ENCODE data around the gene FNDC8. TPM values are rescaled to one million over a fixed set of nuclear protein-coding genes. Genes with fewer than 3 reads are reported as not detected.

FNDC8 gene
- total and polyA plus RNA-seq, 2 experiments from 2014 or later: not detected

GRCh38 chr17:35167046-35167445 is 45.6 kb downstream of the FNDC8 start:
- Histone ChIP-seq H3K4me3 (no peak overlapping the region), H3K9me2 (replicated peaks; ENCODE audit: insufficient read depth) (no peaks in the 10 kb centered on the region), H4K20me1 (ENCODE audit: insufficient read depth, poor library complexity, severe bottlenecking) (no peaks in the 10 kb centered on the region), H3K36me3 (replicated peaks; ENCODE audit: insufficient read depth, low read depth) (no peaks in the 10 kb centered on the region), H3K4me1 (ENCODE audit: insufficient read depth) (no peaks in the 10 kb centered on the region), H3K9me3 (ENCODE audit: low read depth) (no peaks in the 10 kb centered on the region), H3K4me2 (no peak overlapping the region), H3K27me3 (peaks cover 2% of the 10 kb centered on the region), H3K27ac (no peak overlapping the region), H3K79me2 (no peaks in the 10 kb centered on the region), H2AFZ (no peak overlapping the region)
- 57% methylated on average over 3 of the region's 3 CpGs for WGBS (ENCODE audit: low lambda C conversion rate, missing lambda C conversion rate)
- DNase-seq (ENCODE audit: low spot score): peak; percentile 52
- no peak for TF ChIP-seq CTCF (IDR thresholded peaks at IDR 0.05; ENCODE audit: poor library complexity)
- no peak for TF ChIP-seq EZH2phosphoT487 (IDR thresholded peaks at IDR 0.05; ENCODE audit: low read depth, severe bottlenecking, unreplicated experiment)
- TF ChIP-seq EZH2 (IDR thresholded peaks at IDR 0.05; ENCODE audit: borderline replicate concordance): no peak

GRCh38 chr17:35167666-35168065 is 46.3 kb downstream of the FNDC8 start:
- TF ChIP-seq CTCF (IDR thresholded peaks at IDR 0.05; ENCODE audit: poor library complexity) (no peak), EZH2 (IDR thresholded peaks at IDR 0.05; ENCODE audit: borderline replicate concordance) (no peak), EZH2phosphoT487 (IDR thresholded peaks at IDR 0.05; ENCODE audit: low read depth, severe bottlenecking, unreplicated experiment) (no peak)
- H2AFZ ChIP-seq: no peak overlapping the region
- H3K4me3 ChIP-seq: no peak overlapping the region
- no peaks in the 10 kb centered on the region for H3K9me2 ChIP-seq (replicated peaks; ENCODE audit: insufficient read depth)
- no peaks in the 10 kb centered on the region for H3K9me3 ChIP-seq (ENCODE audit: low read depth)
- H3K36me3 ChIP-seq (replicated peaks; ENCODE audit: insufficient read depth, low read depth): no peaks in the 10 kb centered on the region
- H3K79me2 ChIP-seq: no peaks in the 10 kb centered on the region
- H4K20me1 ChIP-seq (ENCODE audit: insufficient read depth, poor library complexity, severe bottlenecking): no peaks in the 10 kb centered on the region
- no peak overlapping the region for H3K27ac ChIP-seq
- peaks cover 2% of the 10 kb centered on the region for H3K27me3 ChIP-seq
- no peak for DNase-seq (ENCODE audit: low spot score)
- 86% methylated on average over 1 of the region's 1 CpG for WGBS (ENCODE audit: low lambda C conversion rate, missing lambda C conversion rate)
- H3K4me2 ChIP-seq: no peak overlapping the region
- H3K4me1 ChIP-seq (ENCODE audit: insufficient read depth): no peaks in the 10 kb centered on the region

- Histone ChIP-seq H3K27me3 (peaks cover 3% of the 10 kb centered on the region), H2AFZ (no peak overlapping the region), H3K27ac (no peak overlapping the region), H3K4me2 (no peak overlapping the region), H3K4me1 (ENCODE audit: insufficient read depth) (no peaks in the 10 kb centered on the region), H4K20me1 (ENCODE audit: insufficient read depth, poor library complexity, severe bottlenecking) (no peaks in the 10 kb centered on the region), H3K4me3 (no peak overlapping the region), H3K79me2 (no peaks in the 10 kb centered on the region), H3K9me2 (replicated peaks; ENCODE audit: insufficient read depth) (no peaks in the 10 kb centered on the region), H3K9me3 (ENCODE audit: low read depth) (no peaks in the 10 kb centered on the region), H3K36me3 (replicated peaks; ENCODE audit: insufficient read depth, low read depth) (no peaks in the 10 kb centered on the region)
- no peak for DNase-seq (ENCODE audit: low spot score)
- 92% methylated on average over 17 of the region's 17 CpGs for WGBS (ENCODE audit: low lambda C conversion rate, missing lambda C conversion rate)
- TF ChIP-seq EZH2phosphoT487 (IDR thresholded peaks at IDR 0.05; ENCODE audit: low read depth, severe bottlenecking, unreplicated experiment) (no peak), CTCF (IDR thresholded peaks at IDR 0.05; ENCODE audit: poor library complexity) (no peak), EZH2 (IDR thresholded peaks at IDR 0.05; ENCODE audit: borderline replicate concordance) (no peak)
These were observed 48.5 kb downstream of the FNDC8 start for GRCh38 chr17:35169835-35170363.

Data from hepatocyte (in vitro differentiated cells).